ENCODE measurements around the gene CIBAR2.

Gene CIBAR2

DNA sequence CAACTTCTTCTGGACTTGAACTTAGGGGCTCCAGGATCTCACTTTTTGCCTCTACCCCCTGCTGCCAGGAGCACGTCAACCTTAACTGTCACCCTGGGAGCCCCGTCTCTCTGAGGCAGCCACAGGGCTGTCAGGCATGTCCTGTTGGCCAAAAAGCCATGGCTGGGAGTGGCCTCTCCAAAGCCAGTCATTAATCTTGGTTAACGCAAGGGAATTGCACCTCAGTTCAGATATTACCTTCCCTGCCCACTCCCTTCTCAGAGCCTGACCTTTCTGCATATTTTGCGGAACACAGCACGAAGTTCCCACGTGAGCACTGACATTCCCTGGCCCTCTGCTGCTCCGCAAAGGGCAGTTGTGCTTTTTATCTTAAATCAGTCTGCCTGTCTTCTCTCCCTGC is 44.2 kb upstream of the CIBAR2 start:
- no peak for DNase-seq (ENCODE audit: low read depth)
- TF ChIP-seq, protein P1, sequence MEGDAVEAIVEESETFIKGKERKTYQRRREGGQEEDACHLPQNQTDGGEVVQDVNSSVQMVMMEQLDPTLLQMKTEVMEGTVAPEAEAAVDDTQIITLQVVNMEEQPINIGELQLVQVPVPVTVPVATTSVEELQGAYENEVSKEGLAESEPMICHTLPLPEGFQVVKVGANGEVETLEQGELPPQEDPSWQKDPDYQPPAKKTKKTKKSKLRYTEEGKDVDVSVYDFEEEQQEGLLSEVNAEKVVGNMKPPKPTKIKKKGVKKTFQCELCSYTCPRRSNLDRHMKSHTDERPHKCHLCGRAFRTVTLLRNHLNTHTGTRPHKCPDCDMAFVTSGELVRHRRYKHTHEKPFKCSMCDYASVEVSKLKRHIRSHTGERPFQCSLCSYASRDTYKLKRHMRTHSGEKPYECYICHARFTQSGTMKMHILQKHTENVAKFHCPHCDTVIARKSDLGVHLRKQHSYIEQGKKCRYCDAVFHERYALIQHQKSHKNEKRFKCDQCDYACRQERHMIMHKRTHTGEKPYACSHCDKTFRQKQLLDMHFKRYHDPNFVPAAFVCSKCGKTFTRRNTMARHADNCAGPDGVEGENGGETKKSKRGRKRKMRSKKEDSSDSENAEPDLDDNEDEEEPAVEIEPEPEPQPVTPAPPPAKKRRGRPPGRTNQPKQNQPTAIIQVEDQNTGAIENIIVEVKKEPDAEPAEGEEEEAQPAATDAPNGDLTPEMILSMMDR (IDR thresholded peaks at IDR 0.05; ENCODE audit: control insufficient read depth, insufficient read depth, low read depth, low read length, missing control alignments) = no peak
- no peak overlapping the region for H3K4me3 ChIP-seq (ENCODE audit: control insufficient read depth, low read depth, low read length)

DNA sequence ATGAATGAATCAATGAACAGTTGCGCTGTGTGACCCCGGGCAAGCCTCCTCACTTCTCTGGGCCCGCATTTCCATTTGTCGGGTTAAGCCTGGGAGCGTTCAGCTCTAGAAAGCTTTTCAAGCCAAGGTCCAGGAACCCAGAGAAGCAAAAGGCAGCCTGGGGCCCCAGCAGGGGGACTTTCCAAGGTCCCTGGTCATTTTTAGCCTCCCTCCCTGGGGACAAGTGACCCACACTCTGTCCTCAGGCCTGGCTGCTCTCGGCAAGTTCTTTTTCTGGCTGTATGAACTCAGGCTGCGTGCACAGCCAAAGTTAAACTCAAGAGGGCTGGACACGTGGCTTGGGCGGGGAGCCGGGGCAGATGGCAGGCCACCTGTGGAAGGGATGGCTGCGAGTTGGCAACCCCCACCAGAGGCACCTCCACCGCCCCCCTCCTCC is 41.4 kb upstream of the CIBAR2 start:
- DNase-seq (ENCODE audit: low read depth) = no peak
- H3K4me3 ChIP-seq (ENCODE audit: control insufficient read depth, low read depth, low read length) = no peak overlapping the region
- TF ChIP-seq, protein P1 (IDR thresholded peaks at IDR 0.05; ENCODE audit: control insufficient read depth, insufficient read depth, low read depth, low read length, missing control alignments) = no peak

DNA sequence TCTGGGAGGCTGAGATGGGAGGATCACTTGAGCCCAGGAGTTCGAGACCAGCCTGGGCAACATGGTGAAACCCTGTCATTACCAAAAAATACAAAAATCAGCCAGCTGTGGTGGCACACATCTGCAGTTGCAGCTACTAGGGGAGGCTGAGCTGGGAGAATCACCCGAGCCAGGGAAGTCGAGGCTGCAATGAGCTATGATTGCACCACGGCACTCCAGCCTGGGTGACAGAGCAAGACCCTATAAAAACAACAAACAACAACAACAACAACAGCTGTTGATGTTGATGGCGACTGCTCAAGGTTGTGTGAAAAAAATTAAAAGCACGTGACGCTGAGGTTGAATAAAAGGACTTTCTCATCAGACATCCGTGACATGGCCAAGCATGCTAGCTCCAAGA is 40.8 kb upstream of the CIBAR2 start:
- no peak for DNase-seq (ENCODE audit: low read depth)
- TF ChIP-seq, protein P1 (IDR thresholded peaks at IDR 0.05; ENCODE audit: control insufficient read depth, insufficient read depth, low read depth, low read length, missing control alignments) = no peak
- no peak overlapping the region for H3K4me3 ChIP-seq (ENCODE audit: control insufficient read depth, low read depth, low read length)

DNA sequence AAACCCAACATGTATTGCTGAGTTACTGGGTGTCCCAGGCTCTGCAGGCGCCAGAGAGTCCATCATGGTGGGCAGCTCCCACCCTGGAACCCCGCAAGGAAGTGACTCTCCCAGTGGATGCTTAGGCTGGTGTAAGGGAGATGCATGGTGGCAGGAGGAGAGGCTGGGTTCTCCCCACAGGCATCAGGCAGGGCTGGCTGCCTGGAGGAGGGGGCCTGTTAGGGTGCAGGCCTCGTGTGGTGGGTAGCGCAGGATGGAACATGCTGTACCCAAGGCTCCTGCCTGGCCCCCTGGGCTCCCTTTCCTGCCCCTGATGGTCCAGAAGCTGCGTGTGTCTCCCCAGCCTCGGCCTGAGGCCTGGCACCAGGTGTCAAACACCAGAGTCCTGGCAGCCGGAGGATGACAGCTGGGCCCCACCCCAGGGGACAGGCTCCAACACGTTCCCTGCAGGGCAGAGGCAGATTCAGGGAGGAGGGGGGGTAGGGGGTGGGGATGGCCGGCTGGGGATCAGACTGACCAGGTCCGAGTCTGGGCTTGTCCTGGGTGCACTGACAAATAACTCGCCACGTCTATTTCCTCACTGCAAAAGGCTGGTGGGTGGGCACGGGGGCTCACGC is 40.2 kb upstream of the CIBAR2 start:
- no peak overlapping the region for H3K4me3 ChIP-seq (ENCODE audit: control insufficient read depth, low read depth, low read length)
- no peak for DNase-seq (ENCODE audit: low read depth)
- TF ChIP-seq, protein P1 (IDR thresholded peaks at IDR 0.05; ENCODE audit: control insufficient read depth, insufficient read depth, low read depth, low read length, missing control alignments) = no peak

DNA sequence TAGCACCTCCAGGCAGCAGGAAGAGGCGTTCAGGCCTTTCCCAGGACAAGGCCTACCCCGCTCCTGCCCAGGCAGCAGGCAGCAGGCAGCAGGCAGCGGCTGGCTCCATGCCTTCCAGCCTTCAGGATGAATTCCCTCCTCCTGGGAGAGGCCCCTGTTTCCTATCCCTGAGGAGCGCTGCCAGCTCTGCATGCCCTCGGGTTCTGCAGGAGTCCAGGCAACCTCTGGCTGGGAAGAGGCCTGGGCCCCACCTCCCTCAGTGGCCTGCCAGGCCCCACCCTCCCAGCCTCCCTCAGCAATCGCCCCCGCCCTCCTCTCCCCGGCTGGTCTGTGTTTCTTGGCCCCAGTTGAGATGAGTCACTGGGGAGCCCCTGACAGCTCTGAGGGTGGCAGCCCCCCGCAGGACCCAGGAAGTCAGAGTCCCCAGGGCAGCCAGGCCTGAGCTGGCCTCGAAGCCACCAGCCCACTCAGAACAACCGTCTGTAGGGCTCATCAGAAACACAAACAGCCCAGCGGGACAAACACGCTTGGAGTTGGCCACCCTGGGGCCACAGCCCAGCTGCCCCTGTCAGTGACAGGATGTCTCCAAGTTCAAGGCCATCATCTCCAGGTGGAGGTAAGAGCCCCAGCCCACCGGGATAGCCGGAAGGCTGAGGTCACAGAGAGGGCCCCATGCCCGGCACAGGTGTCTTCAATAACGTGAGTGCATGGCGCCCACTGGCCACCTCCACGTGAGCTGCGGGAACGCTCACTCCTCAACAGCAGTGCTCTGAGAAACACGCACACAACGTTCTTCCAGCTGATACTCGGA is 39.5 kb upstream of the CIBAR2 start:
- H3K4me3 ChIP-seq (ENCODE audit: control insufficient read depth, low read depth, low read length) = no peak overlapping the region
- DNase-seq (ENCODE audit: low read depth) = no peak
- TF ChIP-seq, protein P1 (IDR thresholded peaks at IDR 0.05; ENCODE audit: control insufficient read depth, insufficient read depth, low read depth, low read length, missing control alignments) = no peak

DNA sequence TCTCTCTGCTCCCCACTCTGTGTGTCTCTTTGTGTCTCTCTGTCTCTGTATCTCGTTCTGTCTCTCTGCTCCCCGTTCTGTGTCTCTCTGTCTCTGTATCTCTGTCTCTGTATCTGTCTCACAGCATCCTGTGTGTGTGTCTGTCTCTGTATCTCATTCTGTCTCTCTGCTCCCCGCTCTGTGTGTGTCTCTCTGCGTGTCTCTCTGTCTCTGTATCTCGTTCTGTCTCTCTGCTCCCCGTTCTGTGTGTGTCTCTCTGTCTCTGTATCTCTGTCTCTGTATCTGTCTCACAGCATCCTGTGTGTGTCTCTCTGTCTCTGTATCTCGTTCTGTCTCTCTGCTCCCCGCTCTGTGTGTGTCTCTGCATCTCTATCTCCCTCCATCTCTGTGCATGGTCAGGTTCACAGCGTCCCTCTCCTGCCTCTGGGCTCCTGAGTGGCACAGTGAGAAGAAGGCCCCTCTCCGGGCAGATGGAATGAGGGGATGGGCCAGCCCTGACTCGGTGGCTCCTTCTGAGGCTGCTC is 38.9 kb upstream of the CIBAR2 start:
- no peak for DNase-seq (ENCODE audit: low read depth)
- no peak overlapping the region for H3K4me3 ChIP-seq (ENCODE audit: control insufficient read depth, low read depth, low read length)
- TF ChIP-seq, protein P1 (IDR thresholded peaks at IDR 0.05; ENCODE audit: control insufficient read depth, insufficient read depth, low read depth, low read length, missing control alignments) = no peak
